HEK293 (cell line): Measurements from ENCODE around the gene CACNB2.

Experiments
- CTCF ChIP-seq: fragments of 450-650 bp; formaldehyde crosslinking; IDR thresholded peaks from 2 replicates; pipeline ENCODE4 v1.5.1; 2016; ENCODE audit warnings: missing biosample characterization, missing genetic modification characterization
- MEIS1 ChIP-seq: sonication (generic); formaldehyde crosslinking; IDR thresholded peaks from 2 replicates; pipeline ENCODE4 v1.8.1; 2022; ENCODE audit warnings: missing genetic modification reagents, mild to moderate bottlenecking, borderline replicate concordance
- YY1 ChIP-seq: fragments of 450-650 bp; formaldehyde crosslinking; IDR thresholded peaks from 2 replicates; pipeline ENCODE4 v1.5.1; 2018; ENCODE audit warnings: missing biosample characterization, missing genetic modification characterization
- ZBTB1 ChIP-seq: fragments of 450-650 bp; formaldehyde crosslinking; IDR thresholded peaks from 2 replicates; pipeline ENCODE4 v1.5.1; 2016; ENCODE audit warnings: missing biosample characterization, missing genetic modification characterization
- ZBTB20 ChIP-seq: fragments of 450-650 bp; formaldehyde crosslinking; IDR thresholded peaks from 2 replicates; pipeline ENCODE4 v1.5.1; 2016; ENCODE audit warnings: missing biosample characterization, missing genetic modification characterization
- ZFP37 ChIP-seq: fragments of 450-650 bp; formaldehyde crosslinking; IDR thresholded peaks from 2 replicates; pipeline ENCODE4 v1.5.1; 2016; ENCODE audit warnings: missing biosample characterization, missing genetic modification characterization
- ZNF121 ChIP-seq: fragments of 450-650 bp; formaldehyde crosslinking; IDR thresholded peaks from 2 replicates; pipeline ENCODE4 v1.5.1; 2016; ENCODE audit warnings: missing biosample characterization, missing genetic modification characterization
- ZNF140 ChIP-seq: fragments of 450-650 bp; formaldehyde crosslinking; IDR thresholded peaks from 2 replicates; pipeline ENCODE4 v1.5.1; 2016; ENCODE audit warnings: missing biosample characterization, missing genetic modification characterization
- ZNF184 ChIP-seq: fragments of 450-650 bp; IDR thresholded peaks from 2 replicates; pipeline ENCODE4 v1.5.1; 2018; ENCODE audit warnings: missing biosample characterization, mild to moderate bottlenecking, missing genetic modification characterization
- ZNF24 ChIP-seq: fragments of 450-650 bp; formaldehyde crosslinking; IDR thresholded peaks from 2 replicates; pipeline ENCODE4 v1.5.1; 2016; ENCODE audit warnings: missing biosample characterization, missing genetic modification characterization
- ZNF274 ChIP-seq, 2 experiments: fragments of 200-500 bp in 1 of 2; fragments of 450-650 bp in 1 of 2; sonication (Bioruptor generic) in 1 of 2; formaldehyde crosslinking in 1 of 2; IDR thresholded peaks; 2 replicates each; pipeline versions ENCODE4 v1.5.1 to v1.6.1; 2014 to 2016; ENCODE audit warnings: borderline replicate concordance in 1 of 2, inconsistent platforms in 1 of 2, low read length in 1 of 2, missing biosample characterization in 1 of 2, missing genetic modification characterization in 1 of 2
- ZNF324 ChIP-seq: fragments of 450-650 bp; formaldehyde crosslinking; IDR thresholded peaks from 2 replicates; pipeline ENCODE4 v1.5.1; 2016; ENCODE audit warnings: missing biosample characterization, missing genetic modification characterization
- ZNF623 ChIP-seq: fragments of 450-650 bp; formaldehyde crosslinking; IDR thresholded peaks from 2 replicates; pipeline ENCODE4 v1.5.1; 2016; ENCODE audit warnings: missing biosample characterization, missing genetic modification characterization
- ZNF785 ChIP-seq: fragments of 450-650 bp; formaldehyde crosslinking; IDR thresholded peaks from 2 replicates; pipeline ENCODE4 v1.5.1; 2016; ENCODE audit warnings: missing biosample characterization, missing genetic modification characterization

GRCh38 chr10:18439601-18440000 is 299.4 kb downstream of the CACNB2 start:
- TF ChIP-seq ZBTB20 (tag by site-specific recombination): no peak
- no peak for TF ChIP-seq ZBTB1 (tag by site-specific recombination)
- TF ChIP-seq YY1 (tag by site-specific recombination): no peak
- TF ChIP-seq CTCF (tag by site-specific recombination): no peak
- no peak for TF ChIP-seq ZNF184 (tag by site-specific recombination)
- no peak for TF ChIP-seq ZNF121 (tag by site-specific recombination)
- TF ChIP-seq ZNF623 (tag by site-specific recombination): no peak
- TF ChIP-seq ZNF274 (IDR thresholded peaks at IDR 0.05; ENCODE audit: low read length): no peak
- no peak for TF ChIP-seq ZNF274 (tag by site-specific recombination; IDR thresholded peaks at IDR 0.05; ENCODE audit: borderline replicate concordance)
- TF ChIP-seq MEIS1 (CRISPR knock-in tag): no peak
- no peak for TF ChIP-seq ZNF324 (tag by site-specific recombination)
- no peak for TF ChIP-seq ZNF785 (tag by site-specific recombination)
- no peak for TF ChIP-seq ZNF140 (tag by site-specific recombination)
- TF ChIP-seq ZNF24 (tag by site-specific recombination): no peak
- no peak for TF ChIP-seq ZFP37
